Activated naive CD8-positive, alpha-beta T cell treated with anti-CD3 and anti-CD28 coated beads, Interleukin-2, amount 50 U/mL, for 16 hours (primary cell): ENCODE measurements around the gene PRX.
"Not testable (repeated sequence)": the region's sequence is repeated elsewhere in the genome, so short reads cannot be mapped to it uniquely, and the experiment has no call there.

Source experiments
- DNase-seq: peaks from one replicate; pipeline ENCODE4 v3.0.0-alpha.2; 2020; ENCODE audit warnings: low read depth, low spot score

The PRX gene

GRCh38 chr19:40441719-40442253, 28.6 kb upstream of the PRX start:
- DNase-seq = no peak

DNA sequence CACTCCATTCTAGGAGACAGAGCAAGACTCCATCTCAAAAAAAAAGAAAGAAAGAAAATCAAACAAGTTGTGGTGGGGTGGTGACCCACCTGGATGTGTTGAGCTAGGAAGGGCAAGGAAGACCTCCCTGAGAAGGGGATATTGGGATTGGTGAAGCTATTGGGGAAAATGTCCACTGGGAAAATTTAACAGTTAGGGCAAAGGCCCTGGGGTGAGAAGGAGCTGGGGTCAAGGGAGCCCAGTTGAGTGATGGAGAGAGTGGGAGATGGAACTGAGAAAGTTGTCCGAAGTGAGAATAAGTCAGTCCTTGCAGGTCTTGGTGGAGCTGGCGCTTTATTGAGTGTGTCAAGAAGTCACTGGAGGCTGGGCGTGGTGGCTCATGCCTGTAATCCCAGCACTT, 25.1 kb upstream of the PRX start:
- no peak for DNase-seq

GRCh38 chr19:40433391-40434216, 20.4 kb upstream of the PRX start:
- DNase-seq = no peak

GRCh38 chr19:40432760-40433159, 19.6 kb upstream of the PRX start:
- DNase-seq = not testable (repeated sequence)

DNA sequence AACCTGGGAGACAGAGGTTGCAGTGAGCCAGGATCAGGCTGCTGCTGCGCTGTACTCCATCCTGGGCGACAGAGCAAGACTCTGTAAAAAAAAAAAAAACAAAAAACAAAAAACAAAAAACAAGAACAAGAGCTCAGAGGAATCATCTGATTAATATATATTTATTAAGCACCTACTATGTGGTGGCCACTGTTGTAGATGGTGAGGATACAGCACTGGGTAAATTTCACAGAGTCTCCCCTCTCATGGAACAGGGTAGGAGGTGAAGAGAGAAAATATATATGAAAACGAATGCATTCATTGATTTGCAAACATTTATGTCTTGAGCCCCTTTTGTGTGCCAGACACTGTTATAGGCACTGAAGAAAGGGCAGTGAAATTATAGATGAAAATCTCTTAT, 18.5 kb upstream of the PRX start:
- no peak for DNase-seq

GRCh38 chr19:40430242-40430641, 17.1 kb upstream of the PRX start:
- not testable (repeated sequence) for DNase-seq

DNA sequence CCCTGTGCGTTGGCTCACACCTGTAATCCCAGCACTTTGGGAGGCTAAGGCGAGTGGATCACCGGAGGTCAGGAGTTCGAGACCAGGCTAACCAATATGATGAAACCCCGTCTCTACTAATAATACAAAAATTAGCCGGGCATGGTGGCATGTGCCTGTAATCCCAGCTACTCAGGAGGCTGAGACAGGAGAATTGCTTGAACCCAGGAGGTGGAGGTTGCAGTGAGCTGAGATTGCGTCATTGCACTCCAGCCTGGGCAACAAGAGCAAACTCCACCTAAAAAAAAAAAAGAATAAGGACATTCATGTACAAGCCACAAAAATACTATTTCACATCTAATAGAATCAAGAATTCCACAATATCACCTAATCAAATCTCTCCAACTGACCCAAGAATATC, 15.0 kb upstream of the PRX start:
- not testable (repeated sequence) for DNase-seq

DNA sequence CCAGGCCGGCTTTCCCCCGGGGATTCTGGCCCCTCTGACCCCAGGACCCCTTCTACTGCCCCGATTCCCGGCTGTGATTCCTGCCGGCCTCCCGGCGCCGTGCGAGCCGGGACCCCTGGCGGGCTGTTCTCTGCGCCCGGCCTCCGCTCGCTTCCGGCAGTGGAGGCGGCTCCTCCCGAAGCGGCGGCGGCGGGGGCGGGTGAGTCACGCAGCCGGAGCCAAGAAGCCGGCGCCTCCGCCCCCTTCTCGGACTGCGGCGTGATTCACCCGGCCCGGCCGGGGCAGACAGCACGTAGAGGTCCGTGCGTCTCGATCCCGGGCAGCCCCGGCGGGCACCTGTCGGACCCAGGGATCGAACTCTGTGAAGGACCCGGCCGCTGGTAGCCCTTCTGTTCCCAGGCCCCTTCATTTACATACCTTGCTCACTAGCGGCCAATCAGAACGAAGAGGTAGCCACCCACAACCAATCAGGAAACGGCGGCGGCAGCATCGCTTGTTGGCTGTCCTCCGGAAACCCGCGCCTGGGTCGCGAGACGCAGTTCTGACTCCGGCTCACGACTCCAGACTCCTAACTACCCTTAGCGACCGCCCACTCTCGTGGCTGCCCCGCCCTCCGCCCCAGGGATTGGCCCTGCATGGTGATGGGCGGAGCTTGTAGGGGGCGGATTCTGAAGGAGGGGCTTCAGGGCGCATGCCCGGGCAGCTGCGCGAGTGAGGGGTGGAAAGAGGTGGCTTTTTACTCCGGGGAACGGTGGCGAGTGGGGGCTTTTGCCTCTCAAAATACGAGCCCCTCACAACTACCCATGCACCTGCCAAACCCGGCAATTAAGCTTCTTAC, 12.5 kb upstream of the PRX start, which contains the start of gene SERTAD1:
Gene SERTAD1 (minus strand): TSS at position 543 of the 838 bp plus-strand sequence. CDS start 2,446 bp downstream, outside the sequence.
- DNase-seq = peak; percentile 100

- DNase-seq = no peak
Measured at GRCh38 chr19:40424637-40425449, 11.7 kb upstream of the PRX start.

GRCh38 chr19:40423938-40424337, 10.8 kb upstream of the PRX start:
- no peak for DNase-seq

DNA sequence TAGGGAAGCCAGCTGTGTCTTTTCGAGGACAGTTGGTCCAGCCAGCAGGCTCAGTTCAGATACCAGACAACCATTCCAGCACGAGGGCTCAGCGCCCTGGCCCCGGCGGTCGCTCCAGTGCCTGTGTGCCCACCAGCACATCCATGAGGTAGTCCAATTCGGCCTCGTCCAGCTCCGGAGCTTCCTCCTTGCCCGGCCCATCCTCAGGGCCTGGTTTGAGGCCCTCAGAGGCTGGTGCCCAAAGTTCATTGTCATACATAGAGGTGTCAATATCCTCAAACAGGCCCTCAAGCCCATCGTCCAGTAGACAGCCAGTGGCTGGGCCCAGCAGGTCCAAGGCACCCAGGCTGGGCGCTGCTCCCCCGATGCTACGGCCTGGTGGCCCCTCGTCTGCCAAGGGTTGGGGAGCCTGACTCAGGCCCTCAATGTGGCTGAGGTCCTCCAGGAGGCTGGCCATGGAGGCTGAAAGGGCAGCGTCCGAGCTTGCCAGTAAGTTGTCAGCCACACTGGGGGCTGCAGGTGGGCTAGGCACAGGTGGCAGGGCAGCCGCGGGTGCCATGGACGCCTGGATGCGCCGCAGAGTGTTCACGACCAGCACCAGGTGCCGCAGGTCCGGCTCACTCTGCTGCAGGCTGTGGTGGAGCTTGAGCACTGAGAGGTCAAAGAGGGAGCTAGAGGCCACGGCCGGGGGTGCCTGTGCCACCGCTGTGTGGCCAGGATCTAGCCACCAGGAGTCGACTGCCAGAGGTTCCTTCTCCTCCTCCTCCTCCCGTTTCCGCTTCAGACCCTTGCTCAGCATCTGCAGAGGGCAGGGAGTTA, 9.8 kb upstream of the PRX start:
- DNase-seq = no peak

DNA sequence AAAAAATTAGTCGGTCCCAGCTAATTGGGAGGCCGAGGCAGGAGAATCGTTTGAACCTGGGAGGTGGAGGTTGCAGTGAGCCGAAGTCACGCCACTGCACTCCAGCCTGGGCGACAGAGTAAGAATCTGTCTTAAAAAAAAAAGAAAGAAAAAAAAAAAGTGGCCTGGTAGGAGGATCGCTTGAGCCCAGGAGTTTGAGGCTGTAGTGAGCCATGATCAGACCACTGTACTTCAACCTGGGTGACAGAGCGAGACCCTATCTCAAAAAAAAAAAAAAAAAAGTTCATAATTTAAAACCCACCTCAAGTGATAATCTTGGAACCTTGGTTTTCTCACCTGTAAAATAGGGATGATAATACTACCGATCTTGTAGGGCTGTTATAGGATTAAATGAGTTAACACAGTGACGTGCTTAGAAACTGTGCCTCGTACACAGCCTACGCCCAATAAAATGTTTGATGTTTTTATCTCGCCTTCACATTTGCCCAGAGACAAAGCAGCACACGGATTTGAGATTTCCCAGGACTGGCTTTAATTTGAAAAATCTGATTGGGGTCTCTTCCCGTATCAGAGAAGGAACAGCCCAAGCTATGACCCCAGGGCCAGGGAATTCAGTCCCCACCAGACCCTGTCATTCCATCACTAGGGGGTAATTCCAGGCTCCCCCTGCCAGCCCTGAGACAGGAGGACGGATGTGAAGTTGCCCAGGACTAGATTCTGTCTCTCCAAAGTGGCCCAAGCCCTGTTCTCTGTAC, 9.0 kb upstream of the PRX start:
- no peak for DNase-seq

GRCh38 chr19:40420766-40421765, 7.9 kb upstream of the PRX start:
- DNase-seq = peak; percentile 33

- no peak for DNase-seq
Measured at GRCh38 chr19:40420451-40420765, 7.2 kb upstream of the PRX start.

DNA sequence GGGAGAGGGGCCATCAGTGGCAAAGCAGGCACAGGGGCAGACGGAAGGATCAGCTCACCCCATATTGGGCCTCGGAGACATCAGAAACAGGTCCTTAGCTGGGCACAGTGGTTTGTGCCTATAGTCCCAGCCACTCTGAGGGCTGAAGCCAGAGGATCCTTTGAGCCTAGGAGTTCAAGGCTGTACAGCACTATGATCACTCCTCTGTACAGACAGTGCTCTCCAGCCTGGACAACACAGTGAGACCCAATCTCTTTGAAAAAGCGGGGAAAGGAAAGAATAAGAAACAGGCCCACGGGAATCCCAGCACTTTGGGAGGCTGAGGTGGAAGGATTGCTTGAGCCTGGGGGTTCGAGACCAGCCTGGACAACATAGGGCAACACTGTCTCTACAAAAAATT, 6.6 kb upstream of the PRX start:
- no peak for DNase-seq

GRCh38 chr19:40419066-40419612, 6.0 kb upstream of the PRX start:
- DNase-seq = no peak

GRCh38 chr19:40418040-40418439, 4.9 kb upstream of the PRX start:
- no peak for DNase-seq

DNA sequence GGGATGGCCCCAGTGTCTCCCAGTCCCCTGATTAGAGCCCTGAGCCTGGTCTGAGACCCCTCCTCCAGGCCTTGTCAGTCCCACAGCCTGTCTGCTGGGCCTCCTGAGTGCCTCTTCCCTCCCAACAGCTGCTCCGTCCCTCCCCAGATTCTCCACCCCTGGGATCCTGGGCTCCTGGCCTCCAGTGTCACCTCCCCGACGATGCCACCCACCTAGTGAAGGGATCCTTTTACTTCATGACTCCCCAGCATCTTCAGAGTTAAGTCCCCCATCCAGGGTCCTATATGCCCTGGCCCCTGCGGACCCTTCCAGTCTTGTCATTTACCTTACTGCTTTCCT, 4.4 kb upstream of the PRX start:
- no peak for DNase-seq
